Adrenal gland (tissue), 12 donors: ENCODE results near the gene MARK1. TPM values are rescaled to one million over a fixed set of nuclear protein-coding genes. Genes with fewer than 3 reads are reported as not detected.

ENCODE experiments used
- DNase-seq, 7 donors: peaks; one replicate each; pipeline ENCODE4 v3.0.0-alpha.2; 2019 to 2020
- H3K27ac ChIP-seq, 5 donors: fragments of 200-600 bp; sonication (generic) in 4 of 5; 1 replicate in 3 of 5; 2 replicates in 2 of 5; pipeline versions ENCODE4 v1.5.1 to v1.8.0; 2016 to 2020; ENCODE audit warnings: mild to moderate bottlenecking in 1 of 5
- H3K27me3 ChIP-seq: fragments of 200-600 bp; 2 replicates; pipeline ENCODE4 v1.8.0; 2021
- H3K36me3 ChIP-seq, 2 donors: fragments of 200-600 bp; replicated peaks in 1 of 2; 1 replicate in 1 of 2; 2 replicates in 1 of 2; pipeline versions ENCODE4 v1.5.1 to v1.8.0; 2018 to 2022
- H3K4me1 ChIP-seq, 2 donors: fragments of 200-600 bp; replicated peaks in 1 of 2; 1 replicate in 1 of 2; 2 replicates in 1 of 2; pipeline versions ENCODE4 v1.5.1 to v1.8.0; 2018 to 2021
- H3K4me3 ChIP-seq, 4 donors: fragments of 200-600 bp; sonication (generic) in 3 of 4; one replicate each; pipeline ENCODE4 v1.5.1; 2016 to 2018
- H3K9me3 ChIP-seq, 3 donors: fragments of 200-600 bp; sonication (generic) in 1 of 3; replicated peaks in 1 of 3; 1 replicate in 2 of 3; 2 replicates in 1 of 3; pipeline versions ENCODE4 v1.5.1 to v1.8.0; 2016 to 2021
- CTCF ChIP-seq, 6 experiments: fragments of 450-650 bp in 4 of 6; fragments of 200-600 bp in 2 of 6; sonication (generic) in 1 of 6; IDR thresholded peaks; 1 replicate in 5 of 6; 2 replicates in 1 of 6; pipeline versions ENCODE4 v1.5.1 to v1.8.0; 2016 to 2021; ENCODE audit warnings: antibody characterized with exemption in 6 of 6, mild to moderate bottlenecking in 2 of 6, moderate library complexity in 1 of 6
- POLR2A ChIP-seq, 2 donors: fragments of 450-650 bp; IDR thresholded peaks; one replicate each; pipeline ENCODE4 v1.6.1; 2017; ENCODE audit warnings: antibody characterized with exemption in 2 of 2, mild to moderate bottlenecking in 2 of 2, moderate library complexity in 1 of 2
- WGBS, 4 donors: extraction: QIAGEN DNeasy Blood & Tissue Kit in 2 of 4; methylation state at CpG; one replicate each; pipeline versions ENCODE4 v1.1.5 to v1.1.7; 2013 to 2017; 5-methylcytosine and 5-hydroxymethylcytosine counted together
- intact Hi-C, 2 donors: fragments of 100-400 bp; cut with DNase I; formaldehyde crosslinking; loops; one replicate each; pipeline versions ENCODE4 v1.14.1 to v1.15.0; 2022 to 2023
- polyA plus RNA-seq, 3 donors: library from polyadenylated mRNA; stranded (reverse); fragments of 200-250 nt in 2 of 3; fragments of 350-450 nt in 1 of 3; fragmentation: Illumina TruSeq in 1 of 3; extraction: RNeasy Lipid Tissue Mini Kit (QIAGEN cat#74804) in 1 of 3; gene quantifications; one replicate each; pipeline ENCODE4 v1.2.3, GENCODE V29; 2013 to 2014
- total RNA-seq, 9 donors: library from RNA; depleted of rRNA in 4 of 9; stranded (reverse); fragments of >200 nt in 4 of 9; fragments of 120-200 nt in 1 of 9; fragmentation: NEBNext Ultra II Directional in 1 of 9; extraction: Animal tissue kit (Norgen Biotek cat#: 25700) in 1 of 9; gene quantifications; one replicate each; pipeline versions ENCODE4 v1.1.0 to v1.2.4, GENCODE V29; 2013 to 2023
- donor health status: healthy with polysubstance abuse.
- donor health status: Bipolar disorder and iron deficiency.
- donor health status: DM: yes; HTN: yes; CAD: no.
- donor health status: DM: no; HTN: no; CAD: no.
- donor health status: DM: no; HTN: no; CAD: no.
- donor health status: DM: yes; HTN: yes; CAD: no.

MARK1 gene
- total and polyA plus RNA-seq, 12 donors = 1.7 to 9.1 (median 3.9) TPM

- intact Hi-C loops = no loop called here
- no peaks in the 10 kb centered on the region for H3K27me3 ChIP-seq
- 68 to 86% (median 85%) methylated on average over 1 of the region's 1 CpG for WGBS, 4 donors
- no peaks in the 10 kb centered on the region for H3K4me1 ChIP-seq
- H3K9me3 ChIP-seq = no peaks in the 10 kb centered on the region
- H3K36me3 ChIP-seq = no peaks in the 10 kb centered on the region
- no peak overlapping the region for H3K27ac ChIP-seq
- TF ChIP-seq POLR2A (IDR thresholded peaks at IDR 0.05) = no peak
- no peak for TF ChIP-seq CTCF (IDR thresholded peaks at IDR 0.05)
- H3K4me3 ChIP-seq = no peak overlapping the region
- DNase-seq = no peak
Observed at GRCh38 chr1:220655509-220655908, 127.6 kb downstream of the MARK1 start.

GRCh38 chr1:220655961-220656740 lies 128.2 kb downstream of the MARK1 start:
- H3K4me1 ChIP-seq = no peaks in the 10 kb centered on the region
- DNase-seq = no peak
- H3K36me3 ChIP-seq = no peaks in the 10 kb centered on the region
- TF ChIP-seq POLR2A (IDR thresholded peaks at IDR 0.05) (no peak), CTCF (IDR thresholded peaks at IDR 0.05) (no peak)
- H3K27me3 ChIP-seq = no peaks in the 10 kb centered on the region
- intact Hi-C loops = no loop called here
- no peaks in the 10 kb centered on the region for H3K9me3 ChIP-seq
- H3K4me3 ChIP-seq = no peak overlapping the region
- H3K27ac ChIP-seq = no peak overlapping the region

DNA sequence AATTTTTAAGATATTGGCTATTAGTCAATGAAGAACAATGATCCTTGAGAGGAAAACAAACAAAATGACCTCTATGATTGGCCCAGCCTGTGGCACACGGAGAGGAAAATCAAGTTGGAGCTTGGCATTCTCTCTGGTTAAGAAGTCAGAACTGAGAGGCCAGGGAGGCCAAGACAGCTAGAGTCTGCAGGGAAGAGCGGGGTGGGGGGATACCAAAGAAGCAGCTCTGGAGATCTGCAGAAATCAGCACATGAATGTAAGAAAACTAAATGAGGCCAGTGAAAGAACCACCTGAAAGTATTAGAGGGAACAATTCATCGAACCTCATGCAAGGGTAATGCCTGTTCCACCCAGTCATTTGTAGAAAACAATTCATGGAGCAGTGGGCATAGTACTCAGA lies 138.4 kb downstream of the MARK1 start:
- no peak overlapping the region for H3K4me3 ChIP-seq
- no peak for TF ChIP-seq POLR2A (IDR thresholded peaks at IDR 0.05)
- TF ChIP-seq CTCF (IDR thresholded peaks at IDR 0.05) = no peak
- H3K36me3 ChIP-seq = no peaks in the 10 kb centered on the region
- WGBS, 4 donors = 82 to 88% (median 84%) methylated on average over 3 of the region's 3 CpGs
- no peaks in the 10 kb centered on the region for H3K27me3 ChIP-seq
- H3K4me1 ChIP-seq = no peaks in the 10 kb centered on the region
- intact Hi-C loops = no loop called here
- no peak for DNase-seq
- no peaks in the 10 kb centered on the region for H3K9me3 ChIP-seq
- no peak overlapping the region for H3K27ac ChIP-seq

GRCh38 chr1:220669005-220669404 lies 141.1 kb downstream of the MARK1 start:
- no peak for TF ChIP-seq POLR2A (IDR thresholded peaks at IDR 0.05)
- TF ChIP-seq CTCF (IDR thresholded peaks at IDR 0.05) = no peak
- WGBS, 4 donors = 66 to 76% (median 68%) methylated on average over 1 of the region's 1 CpG
- no peak overlapping the region for H3K27ac ChIP-seq
- H3K27me3 ChIP-seq = no peaks in the 10 kb centered on the region
- H3K9me3 ChIP-seq = no peaks in the 10 kb centered on the region
- no peak for DNase-seq
- no peak overlapping the region for H3K4me3 ChIP-seq
- intact Hi-C loops = no loop called here
- no peaks in the 10 kb centered on the region for H3K4me1 ChIP-seq
- H3K36me3 ChIP-seq = no peaks in the 10 kb centered on the region
